ENCODE measurements around the gene CLK1. TPM values are rescaled to one million over a fixed set of nuclear protein-coding genes. Genes with fewer than 3 reads are reported as not detected.
"Not testable (repeated sequence)": the region's sequence is repeated elsewhere in the genome, so short reads cannot be mapped to it uniquely, and the experiment has no call there.

Gene CLK1
- polyA plus RNA-seq, 5 donors = 273 to 431 (median 361) TPM

GRCh38 chr2:200861617-200862155, 2.8 kb downstream of the CLK1 start:
- DNase-seq = peak in 1 of 2 donors; percentile 11

GRCh38 chr2:200860092-200860795, 4.2 kb downstream of the CLK1 start:
- DNase-seq = peak in 1 of 2 donors; percentile 11

GRCh38 chr2:200856806-200857205, 7.7 kb downstream of the CLK1 start:
- no peak for DNase-seq

GRCh38 chr2:200852605-200853004, 11.9 kb downstream of the CLK1 start:
- DNase-seq = no peak

GRCh38 chr2:200851398-200852248, 12.8 kb downstream of the CLK1 start:
- DNase-seq = no peak

- DNase-seq = no peak
These were observed 13.8 kb downstream of the CLK1 start for GRCh38 chr2:200850512-200851256.

GRCh38 chr2:200847939-200848338, 16.5 kb downstream of the CLK1 start:
- DNase-seq = no peak

GRCh38 chr2:200847269-200847668, 17.2 kb downstream of the CLK1 start:
- no peak for DNase-seq

- no peak for DNase-seq
These were observed 18.7 kb downstream of the CLK1 start for GRCh38 chr2:200845669-200846325.

- no peak for DNase-seq
These were observed 19.3 kb downstream of the CLK1 start for GRCh38 chr2:200845194-200845593.

- no peak for DNase-seq
These were observed 20.2 kb downstream of the CLK1 start for GRCh38 chr2:200843993-200844948.

- DNase-seq = no peak
These were observed 24.9 kb downstream of the CLK1 start for GRCh38 chr2:200839513-200839912.

GRCh38 chr2:200834701-200835100, 29.8 kb downstream of the CLK1 start:
- no peak for DNase-seq

- no peak for DNase-seq
These were observed 35.2 kb downstream of the CLK1 start for GRCh38 chr2:200829258-200829655.

GRCh38 chr2:200828572-200829257, 35.7 kb downstream of the CLK1 start:
- DNase-seq = no peak

GRCh38 chr2:200828104-200828503, 36.4 kb downstream of the CLK1 start:
- no peak for DNase-seq

GRCh38 chr2:200821686-200822245, 42.7 kb downstream of the CLK1 start:
- DNase-seq = no peak

- no peak for DNase-seq
These were observed 43.8 kb downstream of the CLK1 start for GRCh38 chr2:200820573-200821234.

GRCh38 chr2:200818732-200819131, 45.7 kb downstream of the CLK1 start:
- not testable (repeated sequence) for DNase-seq
